SK-N-SH (cell line): ENCODE results near the gene GTPBP8. TPM values are rescaled to one million over a fixed set of nuclear protein-coding genes. Genes with fewer than 3 reads are reported as not detected.

Experiments used
- CTCF ChIA-PET: fragments of 300-600, 350-600 bp; formaldehyde crosslinking; extraction: SDS; loops from one replicate; lab custom pipeline; 2021; lab: Yijun Ruan, JAX
- POLR2A ChIA-PET: fragments of 350-600 bp; sonication (Branson Sonifier 250); formaldehyde crosslinking; extraction: SDS; loops from one replicate; lab custom pipeline; 2020; ENCODE audit warnings: antibody characterized with exemption, inconsistent platforms; lab: Yijun Ruan, JAX
- DNase-seq: peaks from one replicate; pipeline ENCODE4 v3.0.0; 2012
- H2AFZ ChIP-seq: fragments of 200-600 bp; sonication (generic); 2 replicates; pipeline ENCODE4 v1.8.1; 2016; ENCODE audit warnings: antibody characterized with exemption, mild to moderate bottlenecking, low read depth
- H3F3A ChIP-seq: fragments of 200-600 bp; sonication (generic); replicated peaks from 2 replicates; pipeline ENCODE3; 2016; ENCODE audit warnings: antibody characterized with exemption, mild to moderate bottlenecking; ENCODE audit not compliant: insufficient read depth
- H3K27ac ChIP-seq, 2 experiments: fragments of 200-500 bp in 1 of 2; fragments of 200-600 bp in 1 of 2; sonication (Bioruptor generic) in 1 of 2; sonication (generic), shearing (Covaris generic) in 1 of 2; 2 replicates each; pipeline versions ENCODE4 v1.5.1 to v1.6.1; 2014 to 2016; ENCODE audit warnings: low read depth in 2 of 2, inconsistent platforms in 1 of 2, low read length in 1 of 2, mild to moderate bottlenecking in 1 of 2, mixed read lengths in 1 of 2
- H3K27me3 ChIP-seq: fragments of 200-600 bp; sonication (generic), shearing (Covaris generic); 2 replicates; pipeline ENCODE4 v1.6.1; 2016; ENCODE audit warnings: mixed run types; ENCODE audit not compliant: insufficient read depth
- H3K36me3 ChIP-seq, 2 experiments: fragments of 200-500 bp in 1 of 2; fragments of 200-600 bp in 1 of 2; sonication (Bioruptor generic) in 1 of 2; sonication (generic) in 1 of 2; replicated peaks in 1 of 2; 2 replicates each; pipeline versions ENCODE3 to v1.5.1; 2014 to 2016; ENCODE audit warnings: low read length in 1 of 2, mild to moderate bottlenecking in 1 of 2; ENCODE audit not compliant: insufficient read depth in 2 of 2, control insufficient read depth in 1 of 2
- H3K4me1 ChIP-seq, 2 experiments: fragments of 200-500 bp in 1 of 2; fragments of 200-600 bp in 1 of 2; sonication (Bioruptor generic) in 1 of 2; sonication (generic), shearing (Covaris generic) in 1 of 2; 2 replicates each; pipeline versions ENCODE4 v1.5.1 to v1.6.1; 2014 to 2016; ENCODE audit warnings: low read depth in 1 of 2, low read length in 1 of 2, mixed run types in 1 of 2; ENCODE audit not compliant: insufficient read depth in 2 of 2, control insufficient read depth in 1 of 2
- H3K4me2 ChIP-seq: fragments of 200-600 bp; sonication (generic), shearing (Covaris generic); 2 replicates; pipeline ENCODE4 v1.6.1; 2017; ENCODE audit warnings: mixed run types
- H3K4me3 ChIP-seq, 2 experiments: fragments of 200-500 bp in 1 of 2; fragments of 200-600 bp in 1 of 2; sonication (Bioruptor generic) in 1 of 2; sonication (generic), shearing (Covaris generic) in 1 of 2; 2 replicates each; pipeline versions ENCODE4 v1.5.1 to v1.8.1; 2014 to 2016; ENCODE audit warnings: low read depth in 2 of 2, inconsistent platforms in 1 of 2, low read length in 1 of 2, mild to moderate bottlenecking in 1 of 2, mixed read lengths in 1 of 2, moderate library complexity in 1 of 2
- H3K79me2 ChIP-seq: fragments of 200-600 bp; sonication (generic); 2 replicates; pipeline ENCODE4 v1.8.1; 2017; ENCODE audit warnings: mild to moderate bottlenecking; ENCODE audit not compliant: insufficient read depth
- H3K9ac ChIP-seq: fragments of 200-600 bp; sonication (generic); 2 replicates; pipeline ENCODE4 v1.6.1; 2017; ENCODE audit warnings: mixed run types
- H3K9me2 ChIP-seq: fragments of 200-600 bp; sonication (generic); 2 replicates; pipeline ENCODE4 v1.6.1; 2017; ENCODE audit warnings: mixed run types
- H3K9me3 ChIP-seq: fragments of 200-600 bp; sonication (generic); 2 replicates; pipeline ENCODE4 v1.6.1; 2017; ENCODE audit warnings: mixed run types, mild to moderate bottlenecking, moderate library complexity
- H4K20me1 ChIP-seq: fragments of 200-600 bp; sonication (generic); 2 replicates; pipeline ENCODE4 v1.6.1; 2017; ENCODE audit warnings: mild to moderate bottlenecking, mixed run types; ENCODE audit not compliant: insufficient read depth
- CHD2 ChIP-seq: fragments of 150-350 bp; IDR thresholded peaks from 2 replicates; pipeline ENCODE4 v1.6.1; 2018; ENCODE audit warnings: low read length; ENCODE audit not compliant: partially characterized antibody
- ELF1 ChIP-seq: IDR thresholded peaks from 2 replicates; pipeline ENCODE4 v1.4.0; 2012
- FOSL2 ChIP-seq: IDR thresholded peaks from 2 replicates; pipeline ENCODE4 v1.4.0; 2012; ENCODE audit warnings: low read depth, mild to moderate bottlenecking, moderate library complexity, borderline replicate concordance
- GATA2 ChIP-seq: sonication (generic); formaldehyde crosslinking; IDR thresholded peaks from 2 replicates; pipeline ENCODE4 v1.5.0; 2020; ENCODE audit warnings: mild to moderate bottlenecking, missing genetic modification reagents
- JUND ChIP-seq: IDR thresholded peaks from 2 replicates; pipeline ENCODE4 v1.4.0; 2012
- MEF2A ChIP-seq: IDR thresholded peaks from 2 replicates; pipeline ENCODE4 v1.4.0; 2012; ENCODE audit warnings: low read depth, borderline replicate concordance
- NFIC ChIP-seq: IDR thresholded peaks from 2 replicates; pipeline ENCODE4 v1.4.0; 2012; ENCODE audit warnings: borderline replicate concordance
- RAD21 ChIP-seq: IDR thresholded peaks from 2 replicates; pipeline ENCODE4 v1.6.1; 2012; ENCODE audit warnings: mild to moderate bottlenecking, low read length
- RCOR1 ChIP-seq: fragments of 150-350 bp; IDR thresholded peaks from 2 replicates; pipeline ENCODE4 v1.6.1; 2017; ENCODE audit warnings: antibody characterized with exemption, low read length
- SIN3A ChIP-seq: IDR thresholded peaks from 2 replicates; pipeline ENCODE4 v1.6.1; 2012; ENCODE audit warnings: low read depth, mild to moderate bottlenecking, low read length, moderate library complexity, borderline replicate concordance
- SMC3 ChIP-seq: IDR thresholded peaks from 2 replicates; pipeline ENCODE4 v1.6.1; 2012; ENCODE audit warnings: low read depth, low read length, improper control_type of control experiment
- TCF12 ChIP-seq: IDR thresholded peaks from 2 replicates; pipeline ENCODE4 v1.4.0; 2012
- YY1 ChIP-seq: IDR thresholded peaks from 2 replicates; pipeline ENCODE4 v1.4.0; 2012; ENCODE audit warnings: low read depth, mild to moderate bottlenecking
- whole genome bisulfite sequencing: methylation state at CpG from one replicate; pipeline ENCODE4 v1.1.6; 2017; ENCODE audit warnings: low lambda C conversion rate; 5-methylcytosine and 5-hydroxymethylcytosine counted together
- polyA plus RNA-seq, 3 experiments: library from polyadenylated mRNA; depleted of rRNA; stranded (reverse); fragments of >200 nt; gene quantifications; 2 replicates each; pipeline ENCODE4 v1.2.3, GENCODE V29; 2012
- TF ChIP-seq, protein P1 (sequence below): fragments of 150-350 bp; IDR thresholded peaks from 2 replicates; pipeline ENCODE4 v1.6.1; 2017; ENCODE audit warnings: antibody characterized with exemption, low read length, low read depth, borderline replicate concordance
- TF ChIP-seq, protein P2 (sequence below): fragments of 200-600 bp; sonication (generic); IDR thresholded peaks from 2 replicates; pipeline ENCODE4 v1.6.1; 2017; ENCODE audit warnings: antibody characterized with exemption, mild to moderate bottlenecking, moderate library complexity
- TF ChIP-seq, protein P3 (sequence below): IDR thresholded peaks from 2 replicates; pipeline ENCODE4 v1.4.0; 2012; ENCODE audit warnings: low read depth
- TF ChIP-seq, protein P4 (sequence below): IDR thresholded peaks from 2 replicates; pipeline ENCODE4 v1.4.0; 2012; ENCODE audit warnings: low read depth, borderline replicate concordance
- TF ChIP-seq, protein P5 (sequence below): IDR thresholded peaks from 2 replicates; pipeline ENCODE4 v1.6.1; 2012; ENCODE audit warnings: mild to moderate bottlenecking, low read depth, low read length, moderate library complexity
- TF ChIP-seq, protein P6 (sequence below): fragments of 150-350 bp; IDR thresholded peaks from 2 replicates; pipeline ENCODE4 v1.6.1; 2016; ENCODE audit warnings: mild to moderate bottlenecking, low read depth, low read length

Gene GTPBP8
- polyA plus RNA-seq, 1 of the 3 experiments (the other 2 are of a cell fraction) = 20.1 TPM

DNA sequence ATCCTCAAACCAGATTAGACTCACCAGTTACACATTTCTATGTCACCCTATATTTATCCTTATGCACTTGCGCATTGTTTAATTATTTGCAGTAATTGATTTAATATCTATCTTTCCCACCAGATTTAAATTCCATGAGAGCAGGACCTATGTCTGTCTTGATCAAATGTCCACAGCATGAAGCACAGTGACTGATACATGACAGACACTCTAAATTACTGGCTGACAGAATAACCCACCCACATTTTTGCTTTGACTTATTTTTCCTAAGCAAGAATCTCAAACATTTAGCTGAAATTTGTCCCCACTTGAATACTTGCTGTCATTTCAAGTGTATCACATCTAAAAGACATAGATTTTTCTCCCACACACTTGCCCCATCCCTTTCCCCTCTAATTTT, 23.4 kb upstream of the GTPBP8 start:
- H3K9me2 ChIP-seq = no peaks in the 10 kb centered on the region
- H3K4me1 ChIP-seq = no peaks in the 10 kb centered on the region
- POLR2A ChIA-PET = no interaction called here
- WGBS = 92% methylated on average over 1 of the region's 1 CpG
- no peaks in the 10 kb centered on the region for H3K79me2 ChIP-seq
- no peak overlapping the region for H3K27ac ChIP-seq
- H3K9me3 ChIP-seq = no peaks in the 10 kb centered on the region
- DNase-seq = no peak
- no peak overlapping the region for H3K9ac ChIP-seq
- no peak overlapping the region for H2AFZ ChIP-seq
- no peaks in the 10 kb centered on the region for H4K20me1 ChIP-seq
- no peak overlapping the region for H3K4me2 ChIP-seq
- TF ChIP-seq FOSL2 (no peak), JUND (no peak), TCF12 (no peak), GATA2 (CRISPR knock-in tag) (no peak), YY1 (no peak), MEF2A (no peak), RAD21 (no peak)
- TF ChIP-seq, protein P1, sequence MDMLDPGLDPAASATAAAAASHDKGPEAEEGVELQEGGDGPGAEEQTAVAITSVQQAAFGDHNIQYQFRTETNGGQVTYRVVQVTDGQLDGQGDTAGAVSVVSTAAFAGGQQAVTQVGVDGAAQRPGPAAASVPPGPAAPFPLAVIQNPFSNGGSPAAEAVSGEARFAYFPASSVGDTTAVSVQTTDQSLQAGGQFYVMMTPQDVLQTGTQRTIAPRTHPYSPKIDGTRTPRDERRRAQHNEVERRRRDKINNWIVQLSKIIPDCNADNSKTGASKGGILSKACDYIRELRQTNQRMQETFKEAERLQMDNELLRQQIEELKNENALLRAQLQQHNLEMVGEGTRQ = no peak
- TF ChIP-seq, protein P2, sequence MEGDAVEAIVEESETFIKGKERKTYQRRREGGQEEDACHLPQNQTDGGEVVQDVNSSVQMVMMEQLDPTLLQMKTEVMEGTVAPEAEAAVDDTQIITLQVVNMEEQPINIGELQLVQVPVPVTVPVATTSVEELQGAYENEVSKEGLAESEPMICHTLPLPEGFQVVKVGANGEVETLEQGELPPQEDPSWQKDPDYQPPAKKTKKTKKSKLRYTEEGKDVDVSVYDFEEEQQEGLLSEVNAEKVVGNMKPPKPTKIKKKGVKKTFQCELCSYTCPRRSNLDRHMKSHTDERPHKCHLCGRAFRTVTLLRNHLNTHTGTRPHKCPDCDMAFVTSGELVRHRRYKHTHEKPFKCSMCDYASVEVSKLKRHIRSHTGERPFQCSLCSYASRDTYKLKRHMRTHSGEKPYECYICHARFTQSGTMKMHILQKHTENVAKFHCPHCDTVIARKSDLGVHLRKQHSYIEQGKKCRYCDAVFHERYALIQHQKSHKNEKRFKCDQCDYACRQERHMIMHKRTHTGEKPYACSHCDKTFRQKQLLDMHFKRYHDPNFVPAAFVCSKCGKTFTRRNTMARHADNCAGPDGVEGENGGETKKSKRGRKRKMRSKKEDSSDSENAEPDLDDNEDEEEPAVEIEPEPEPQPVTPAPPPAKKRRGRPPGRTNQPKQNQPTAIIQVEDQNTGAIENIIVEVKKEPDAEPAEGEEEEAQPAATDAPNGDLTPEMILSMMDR = no peak
- TF ChIP-seq, protein P3, sequence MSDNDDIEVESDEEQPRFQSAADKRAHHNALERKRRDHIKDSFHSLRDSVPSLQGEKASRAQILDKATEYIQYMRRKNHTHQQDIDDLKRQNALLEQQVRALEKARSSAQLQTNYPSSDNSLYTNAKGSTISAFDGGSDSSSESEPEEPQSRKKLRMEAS = no peak
- TF ChIP-seq, protein P4, sequence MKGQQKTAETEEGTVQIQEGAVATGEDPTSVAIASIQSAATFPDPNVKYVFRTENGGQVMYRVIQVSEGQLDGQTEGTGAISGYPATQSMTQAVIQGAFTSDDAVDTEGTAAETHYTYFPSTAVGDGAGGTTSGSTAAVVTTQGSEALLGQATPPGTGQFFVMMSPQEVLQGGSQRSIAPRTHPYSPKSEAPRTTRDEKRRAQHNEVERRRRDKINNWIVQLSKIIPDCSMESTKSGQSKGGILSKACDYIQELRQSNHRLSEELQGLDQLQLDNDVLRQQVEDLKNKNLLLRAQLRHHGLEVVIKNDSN = no peak
- TF ChIP-seq, all 33 proteins: peak for 0
- H3K4me3 ChIP-seq = no peak overlapping the region
- CTCF ChIA-PET = interaction anchor here (0.9 to 4.2 kb wide), 5 partner anchors 11 to 385 kb away, joined by 3 to 28 read pairs (median 3); no protein-coding TSS in a partner anchor
- H3K27me3 ChIP-seq = no peaks in the 10 kb centered on the region; the same call in 1 of the 2 replicates
- no peaks in the 10 kb centered on the region for H3K36me3 ChIP-seq
- H3F3A ChIP-seq = no peaks in the 10 kb centered on the region

DNA sequence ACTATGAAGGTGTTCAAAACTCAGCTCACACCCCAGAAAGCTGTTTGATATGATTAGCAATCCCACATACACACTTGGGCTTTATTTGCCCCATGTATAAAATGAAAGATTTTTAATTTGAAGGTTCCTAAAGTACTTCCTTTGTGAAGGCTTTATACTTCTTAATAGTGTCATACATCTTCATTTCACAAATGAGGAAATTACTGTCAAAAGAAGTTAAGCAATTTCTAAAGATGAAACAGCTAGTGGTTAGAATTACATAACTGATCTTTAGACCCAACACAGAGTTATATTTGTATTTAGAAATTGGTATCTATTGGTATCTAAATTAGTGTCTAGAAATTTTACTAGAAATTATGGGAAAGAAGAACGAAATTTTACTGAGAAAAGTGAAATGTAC, 23.0 kb upstream of the GTPBP8 start:
- Histone ChIP-seq H3F3A (no peaks in the 10 kb centered on the region), H3K4me1 (no peaks in the 10 kb centered on the region), H3K4me3 (no peak overlapping the region), H3K79me2 (no peaks in the 10 kb centered on the region), H3K36me3 (no peaks in the 10 kb centered on the region), H2AFZ (no peak overlapping the region), H3K27ac (no peak overlapping the region), H3K9me3 (no peaks in the 10 kb centered on the region), H3K9me2 (no peaks in the 10 kb centered on the region), H3K9ac (no peak overlapping the region), H3K27me3 (no peaks in the 10 kb centered on the region; the same call in 1 of the 2 replicates), H3K4me2 (no peak overlapping the region), H4K20me1 (no peaks in the 10 kb centered on the region)
- no peak for DNase-seq
- WGBS = 12% methylated on average over 1 of the region's 1 CpG
- POLR2A ChIA-PET = no interaction called here
- CTCF ChIA-PET = interaction anchor here (0.9 to 4.2 kb wide), 5 partner anchors 11 to 385 kb away, joined by 3 to 28 read pairs (median 3); no protein-coding TSS in a partner anchor
- TF ChIP-seq NFIC (no peak), TCF12 (no peak), SMC3 (no peak), RCOR1 (no peak), ELF1 (no peak), CHD2 (no peak), SIN3A (no peak), MEF2A (no peak)
- TF ChIP-seq, protein P3 = no peak
- TF ChIP-seq, protein P5, sequence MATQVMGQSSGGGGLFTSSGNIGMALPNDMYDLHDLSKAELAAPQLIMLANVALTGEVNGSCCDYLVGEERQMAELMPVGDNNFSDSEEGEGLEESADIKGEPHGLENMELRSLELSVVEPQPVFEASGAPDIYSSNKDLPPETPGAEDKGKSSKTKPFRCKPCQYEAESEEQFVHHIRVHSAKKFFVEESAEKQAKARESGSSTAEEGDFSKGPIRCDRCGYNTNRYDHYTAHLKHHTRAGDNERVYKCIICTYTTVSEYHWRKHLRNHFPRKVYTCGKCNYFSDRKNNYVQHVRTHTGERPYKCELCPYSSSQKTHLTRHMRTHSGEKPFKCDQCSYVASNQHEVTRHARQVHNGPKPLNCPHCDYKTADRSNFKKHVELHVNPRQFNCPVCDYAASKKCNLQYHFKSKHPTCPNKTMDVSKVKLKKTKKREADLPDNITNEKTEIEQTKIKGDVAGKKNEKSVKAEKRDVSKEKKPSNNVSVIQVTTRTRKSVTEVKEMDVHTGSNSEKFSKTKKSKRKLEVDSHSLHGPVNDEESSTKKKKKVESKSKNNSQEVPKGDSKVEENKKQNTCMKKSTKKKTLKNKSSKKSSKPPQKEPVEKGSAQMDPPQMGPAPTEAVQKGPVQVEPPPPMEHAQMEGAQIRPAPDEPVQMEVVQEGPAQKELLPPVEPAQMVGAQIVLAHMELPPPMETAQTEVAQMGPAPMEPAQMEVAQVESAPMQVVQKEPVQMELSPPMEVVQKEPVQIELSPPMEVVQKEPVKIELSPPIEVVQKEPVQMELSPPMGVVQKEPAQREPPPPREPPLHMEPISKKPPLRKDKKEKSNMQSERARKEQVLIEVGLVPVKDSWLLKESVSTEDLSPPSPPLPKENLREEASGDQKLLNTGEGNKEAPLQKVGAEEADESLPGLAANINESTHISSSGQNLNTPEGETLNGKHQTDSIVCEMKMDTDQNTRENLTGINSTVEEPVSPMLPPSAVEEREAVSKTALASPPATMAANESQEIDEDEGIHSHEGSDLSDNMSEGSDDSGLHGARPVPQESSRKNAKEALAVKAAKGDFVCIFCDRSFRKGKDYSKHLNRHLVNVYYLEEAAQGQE = no peak
- TF ChIP-seq, protein P6, sequence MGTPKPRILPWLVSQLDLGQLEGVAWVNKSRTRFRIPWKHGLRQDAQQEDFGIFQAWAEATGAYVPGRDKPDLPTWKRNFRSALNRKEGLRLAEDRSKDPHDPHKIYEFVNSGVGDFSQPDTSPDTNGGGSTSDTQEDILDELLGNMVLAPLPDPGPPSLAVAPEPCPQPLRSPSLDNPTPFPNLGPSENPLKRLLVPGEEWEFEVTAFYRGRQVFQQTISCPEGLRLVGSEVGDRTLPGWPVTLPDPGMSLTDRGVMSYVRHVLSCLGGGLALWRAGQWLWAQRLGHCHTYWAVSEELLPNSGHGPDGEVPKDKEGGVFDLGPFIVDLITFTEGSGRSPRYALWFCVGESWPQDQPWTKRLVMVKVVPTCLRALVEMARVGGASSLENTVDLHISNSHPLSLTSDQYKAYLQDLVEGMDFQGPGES = no peak
